ENCODE measurements around the gene DPT.

Gene DPT

GRCh38 chr1:168735974-168736373, 7.0 kb upstream of the DPT start:
- DNase-seq (ENCODE audit: low read depth): no peak

DNA sequence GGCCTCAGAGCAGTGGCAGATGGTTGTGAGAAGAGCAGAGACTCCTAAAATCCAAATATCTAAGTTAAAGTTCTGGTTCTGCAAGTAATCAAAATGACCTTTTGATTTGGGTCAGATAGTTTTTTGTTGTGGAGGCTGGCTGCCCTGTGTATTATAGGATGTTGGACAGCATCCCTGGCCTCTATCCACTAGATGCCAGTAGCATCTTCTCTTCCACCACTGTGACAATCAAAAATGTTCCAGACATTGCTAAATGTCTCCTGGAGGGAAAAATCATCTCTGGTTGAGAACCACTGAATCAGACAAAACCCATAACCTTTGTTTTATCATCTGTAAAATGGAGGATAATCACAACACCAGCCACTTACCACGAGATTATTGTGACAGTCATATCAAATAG, 5.9 kb upstream of the DPT start:
- no peak for DNase-seq (ENCODE audit: low read depth)

DNA sequence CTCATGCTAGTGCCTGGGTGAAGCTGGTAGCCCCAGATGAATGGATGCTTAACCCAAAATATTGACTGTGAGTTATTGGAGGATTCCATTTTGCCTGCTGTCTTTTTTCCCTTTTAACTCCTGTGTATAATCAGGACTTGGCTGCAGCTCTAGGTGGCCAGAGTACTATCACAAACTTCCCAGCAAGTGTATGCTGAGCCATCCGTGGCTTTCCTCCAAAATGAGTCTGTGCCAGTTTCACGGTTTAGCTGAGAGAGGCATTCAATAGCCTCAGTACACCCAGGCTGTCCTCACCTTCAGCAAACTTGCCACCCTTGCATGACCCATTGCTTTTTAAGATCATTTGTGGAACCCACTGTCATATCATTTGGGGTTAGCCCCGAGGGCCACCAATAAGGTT, 5.3 kb upstream of the DPT start:
- DNase-seq (ENCODE audit: low read depth): no peak

DNA sequence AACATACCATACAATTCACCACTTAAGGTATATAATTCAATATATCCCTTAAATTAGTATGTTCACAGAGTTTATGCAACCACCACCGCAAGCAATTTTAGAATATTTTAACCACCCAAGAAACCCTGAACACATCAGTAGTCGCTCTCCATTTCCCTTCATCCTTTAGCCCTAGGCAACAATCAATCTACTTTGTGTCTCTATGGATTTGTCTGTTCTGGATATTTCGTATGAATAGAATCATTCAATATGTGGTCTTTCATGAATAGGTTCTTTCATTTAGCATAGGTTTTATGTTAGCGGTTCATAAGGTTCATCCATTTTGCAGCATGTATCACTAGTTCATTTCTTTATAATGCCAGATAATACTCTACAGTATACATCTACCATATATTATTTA, 4.2 kb upstream of the DPT start:
- DNase-seq (ENCODE audit: low read depth): no peak

GRCh38 chr1:168732736-168733135, 3.7 kb upstream of the DPT start:
- DNase-seq (ENCODE audit: low read depth): no peak

DNA sequence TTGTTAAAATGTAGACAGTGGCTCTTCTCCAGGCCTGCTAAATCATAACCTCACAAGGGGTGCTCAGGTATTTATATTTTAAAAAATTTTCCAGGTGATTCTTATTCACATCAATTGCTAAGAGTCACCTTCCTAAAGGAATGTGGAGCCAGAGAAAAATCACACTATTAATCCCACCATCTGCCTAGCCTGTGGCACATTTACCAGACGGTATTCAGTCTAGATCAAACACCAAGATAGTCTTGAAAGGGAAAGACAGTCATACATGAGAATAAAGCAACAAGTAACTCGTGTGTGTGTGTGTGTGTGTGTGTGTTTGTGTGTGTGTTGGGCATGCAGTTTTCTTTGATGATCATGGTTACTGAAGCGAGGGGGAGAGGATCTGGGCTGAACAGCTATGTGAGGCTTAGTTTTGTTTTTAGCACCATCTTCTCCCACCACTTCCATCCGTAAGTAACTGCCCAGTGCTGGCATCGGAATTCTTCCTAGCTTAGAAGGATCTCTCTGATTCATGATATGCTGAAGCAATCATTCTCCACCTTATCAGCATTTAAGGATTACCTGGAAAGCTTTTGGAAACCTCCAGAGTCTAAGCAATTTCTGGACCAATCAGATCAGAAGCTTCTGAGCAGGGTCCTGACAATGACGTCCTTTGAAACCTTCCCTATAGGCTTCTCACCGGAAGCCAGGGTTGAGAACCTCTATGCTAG, 2.4 kb upstream of the DPT start:
- no peak for DNase-seq (ENCODE audit: low read depth)

GRCh38 chr1:168729405-168729802, 398 bp upstream of the DPT start:
- no peak for DNase-seq (ENCODE audit: low read depth)

DNA sequence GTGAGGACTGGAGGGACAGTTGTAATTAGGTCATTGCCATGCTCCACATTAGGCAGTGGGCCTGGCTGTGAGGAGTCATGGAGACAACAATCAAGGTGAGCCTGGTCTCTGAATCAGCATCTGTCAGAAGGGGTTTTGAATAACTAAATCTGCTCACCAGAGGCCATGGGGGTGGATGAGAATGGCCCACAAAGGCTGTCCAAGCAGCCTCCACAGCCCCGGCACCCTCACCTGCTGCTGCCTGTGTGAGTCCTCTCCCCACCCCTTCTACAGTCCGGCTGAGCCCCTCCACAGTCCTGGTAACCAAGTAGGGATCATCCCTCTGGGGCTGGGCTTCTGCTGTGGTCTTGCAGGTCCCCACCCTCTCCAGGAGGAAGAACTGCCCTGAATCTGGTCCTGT, 2.3 kb downstream of the DPT start:
- DNase-seq (ENCODE audit: low read depth): no peak

DNA sequence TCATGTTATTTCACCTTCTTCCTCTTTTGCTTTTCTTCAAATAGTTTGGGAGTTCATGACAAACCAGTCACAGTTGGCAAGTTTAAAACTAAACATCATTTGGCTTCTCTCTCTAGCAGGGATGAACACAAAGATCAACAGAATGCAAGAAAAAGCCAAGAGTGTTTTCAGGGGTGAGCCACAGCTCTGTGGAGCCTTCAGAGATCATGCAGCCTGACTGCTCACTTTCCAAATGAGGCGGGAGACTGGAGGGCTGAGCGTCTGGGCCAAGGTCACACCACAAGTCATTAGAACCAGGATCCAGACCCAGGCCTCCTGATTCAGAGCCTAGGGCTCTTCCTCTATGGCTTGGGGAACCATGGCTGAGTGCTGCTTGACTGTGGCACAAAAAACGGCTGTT, 2.7 kb downstream of the DPT start:
- no peak for DNase-seq (ENCODE audit: low read depth)

DNA sequence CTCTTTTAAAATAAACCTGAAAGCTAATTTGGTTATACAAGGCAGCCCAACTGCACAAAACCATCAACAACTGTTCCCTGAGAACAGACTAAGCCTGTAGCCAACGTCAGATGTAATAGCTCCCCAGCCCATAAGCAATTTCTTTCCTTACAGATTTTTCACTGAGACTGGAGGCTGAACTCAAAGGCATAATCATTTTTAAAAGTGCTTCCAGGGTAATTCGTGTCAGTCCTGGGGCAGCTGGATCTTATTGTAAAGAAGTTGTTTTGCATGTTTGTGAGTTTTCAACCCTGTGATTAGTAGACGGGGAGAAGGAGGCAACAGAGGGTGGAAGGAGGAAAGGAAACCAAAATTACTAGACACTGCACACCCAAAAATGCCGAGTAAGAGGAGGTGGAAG, 3.2 kb downstream of the DPT start:
- no peak for DNase-seq (ENCODE audit: low read depth)

DNA sequence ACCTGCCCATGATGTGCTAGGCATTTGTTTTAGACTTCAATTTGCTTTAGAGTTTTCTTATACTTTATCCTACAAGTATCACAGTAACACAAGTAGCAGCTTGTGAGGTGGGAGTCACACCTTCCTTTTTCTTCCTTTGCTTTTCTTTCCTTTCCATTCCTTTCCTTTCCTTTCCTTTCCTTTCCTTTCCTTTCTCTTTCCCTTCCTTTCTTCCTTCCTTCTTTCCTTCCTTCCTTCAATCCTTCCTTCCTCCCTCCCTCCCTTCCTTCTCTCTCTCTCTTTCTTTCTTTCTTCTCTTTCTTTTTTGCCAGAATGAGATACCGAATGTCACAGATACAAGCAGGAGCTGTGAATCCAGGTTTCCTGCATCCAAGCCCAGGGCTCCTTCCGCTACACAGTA, 3.9 kb downstream of the DPT start:
- DNase-seq (ENCODE audit: low read depth): no peak

DNA sequence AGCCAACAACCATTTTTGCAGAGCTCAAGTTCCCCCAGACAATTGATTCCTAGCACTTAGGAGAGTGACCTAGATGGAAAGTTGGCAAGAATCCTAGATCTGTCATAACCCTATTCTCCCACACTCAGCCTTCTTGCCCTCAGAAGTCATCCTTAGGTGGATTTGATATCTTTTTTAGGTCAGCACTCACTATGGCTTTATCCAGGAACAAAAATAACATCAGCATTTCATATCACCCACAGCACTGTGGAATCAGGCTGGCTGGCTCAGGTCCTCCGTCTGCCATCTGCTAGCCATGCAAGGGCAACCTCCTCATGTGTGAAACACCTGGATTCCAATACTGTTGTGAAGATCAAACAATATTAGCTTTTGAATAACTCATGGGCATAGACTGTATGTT, 6.0 kb downstream of the DPT start:
- no peak for DNase-seq (ENCODE audit: low read depth)

DNA sequence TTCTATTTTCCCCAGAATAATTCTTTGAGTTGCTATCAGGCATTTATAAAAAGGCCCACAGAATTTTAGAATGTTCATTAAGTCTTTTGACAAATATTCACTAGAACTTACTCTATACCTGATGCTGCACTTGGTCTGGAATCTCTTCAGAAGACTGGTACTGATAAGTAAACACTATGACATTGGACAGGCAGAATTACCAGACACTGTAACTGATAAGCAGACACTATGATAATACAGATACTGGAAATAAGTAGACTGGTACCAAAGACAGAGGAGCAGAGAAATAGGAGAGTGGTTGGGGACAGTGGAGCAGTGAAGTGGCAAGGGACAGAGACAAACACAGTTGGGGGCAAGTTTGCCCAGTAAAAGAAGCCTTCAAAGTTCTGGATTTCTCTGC, 8.2 kb downstream of the DPT start:
- no peak for DNase-seq (ENCODE audit: low read depth)

GRCh38 chr1:168719306-168720111, 9.5 kb downstream of the DPT start:
- no peak for DNase-seq (ENCODE audit: low read depth)

- no peak for DNase-seq (ENCODE audit: low read depth)
Observed at GRCh38 chr1:168717906-168718891, 10.8 kb downstream of the DPT start.

DNA sequence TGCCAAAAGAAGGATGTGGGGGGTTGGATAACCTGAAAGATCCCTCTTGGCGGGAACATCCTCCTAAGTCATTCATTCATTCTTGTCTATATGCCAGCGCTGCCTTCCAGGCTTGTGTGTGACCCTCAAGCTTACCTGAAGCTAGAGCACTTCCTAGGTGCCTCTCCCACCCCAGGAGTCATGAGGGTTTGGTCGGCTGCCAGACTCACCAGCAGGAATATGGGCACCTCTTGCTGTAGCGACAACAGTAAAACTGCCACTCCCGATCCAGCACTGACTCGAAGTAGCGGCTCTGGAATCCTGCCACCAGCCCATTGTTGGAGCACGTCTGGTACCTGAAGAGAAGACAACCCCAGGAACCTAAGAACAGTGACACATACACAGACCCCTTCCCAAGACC, 15.0 kb downstream of the DPT start:
- DNase-seq (ENCODE audit: low read depth): no peak

GRCh38 chr1:168709405-168710363, 19.3 kb downstream of the DPT start:
- DNase-seq (ENCODE audit: low read depth): no peak

DNA sequence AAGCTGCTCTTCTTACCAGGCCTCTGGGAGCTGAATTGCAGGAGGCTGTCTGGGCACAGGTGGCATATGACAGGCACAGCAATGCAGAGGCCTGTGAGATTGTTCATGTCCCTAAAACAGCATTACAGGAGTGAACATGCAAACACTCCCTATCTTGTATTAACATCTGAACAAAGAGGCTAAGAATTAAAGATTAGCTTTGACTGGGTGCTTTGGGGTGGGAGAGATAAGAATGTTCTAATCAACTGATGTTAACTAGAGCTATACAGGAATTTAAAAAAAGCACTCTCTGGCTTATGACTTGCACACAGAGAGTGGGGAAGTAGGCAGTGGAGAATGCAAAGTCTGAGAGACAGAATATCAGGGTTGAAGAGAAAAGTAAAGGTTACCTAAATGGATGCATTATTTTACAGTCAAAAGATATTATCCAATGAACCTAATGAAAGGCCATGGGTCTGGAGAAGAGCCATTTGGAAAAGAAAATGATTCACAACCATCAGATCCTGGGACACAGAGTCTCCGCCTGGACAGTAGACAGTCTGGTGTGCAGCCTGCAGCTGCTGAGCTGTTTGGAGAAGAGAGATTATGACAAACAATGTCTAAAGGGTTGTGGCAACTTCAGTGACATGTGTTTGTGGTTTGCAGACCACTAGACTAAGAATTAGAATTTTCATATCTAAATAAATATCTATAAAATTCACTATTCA, 20.2 kb downstream of the DPT start:
- no peak for DNase-seq (ENCODE audit: low read depth)

- no peak for DNase-seq (ENCODE audit: low read depth)
Observed at GRCh38 chr1:168706391-168706992, 22.5 kb downstream of the DPT start.

DNA sequence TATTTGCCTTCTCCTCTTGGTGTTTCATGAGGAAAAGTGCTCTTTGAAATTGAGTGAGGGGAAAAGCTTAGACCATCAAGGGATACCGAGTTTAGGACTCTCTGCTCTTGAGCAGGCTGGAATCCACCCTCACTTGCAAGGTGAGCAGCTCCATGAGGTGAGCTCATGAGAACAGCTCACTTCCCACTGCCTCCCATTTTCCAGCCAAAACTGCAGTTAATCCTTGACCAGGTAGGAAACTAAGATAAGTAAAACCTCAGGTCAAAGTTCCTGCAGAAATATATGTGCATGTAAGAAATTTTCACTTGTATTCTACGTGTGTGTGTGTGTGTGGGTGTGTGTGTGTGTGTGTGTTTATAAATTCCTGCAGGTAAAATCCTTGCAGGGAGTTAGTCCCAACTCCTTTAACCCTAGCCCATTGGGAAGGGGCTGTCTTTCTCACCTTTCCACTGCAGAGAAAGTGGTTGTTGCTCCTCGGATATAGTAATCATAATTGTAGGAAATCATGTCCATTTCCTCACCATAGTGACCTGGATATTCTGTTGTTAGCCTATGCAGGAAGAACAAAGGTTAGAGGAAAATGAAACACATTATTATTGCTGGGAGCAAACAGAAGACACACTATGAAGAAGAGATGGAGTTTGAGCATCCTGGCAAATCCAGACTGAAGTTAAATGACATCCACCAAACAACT, 28.3 kb downstream of the DPT start:
- DNase-seq (ENCODE audit: low read depth): no peak

Measured in stimulated activated CD8-positive, alpha-beta memory T cell treated with anti-CD3 and anti-CD28 coated beads, Interleukin-4, amount 100 ng/mL, for 24 hours (primary cell).